Measurements from ENCODE around the gene CHMP1A.

The CHMP1A gene

DNA sequence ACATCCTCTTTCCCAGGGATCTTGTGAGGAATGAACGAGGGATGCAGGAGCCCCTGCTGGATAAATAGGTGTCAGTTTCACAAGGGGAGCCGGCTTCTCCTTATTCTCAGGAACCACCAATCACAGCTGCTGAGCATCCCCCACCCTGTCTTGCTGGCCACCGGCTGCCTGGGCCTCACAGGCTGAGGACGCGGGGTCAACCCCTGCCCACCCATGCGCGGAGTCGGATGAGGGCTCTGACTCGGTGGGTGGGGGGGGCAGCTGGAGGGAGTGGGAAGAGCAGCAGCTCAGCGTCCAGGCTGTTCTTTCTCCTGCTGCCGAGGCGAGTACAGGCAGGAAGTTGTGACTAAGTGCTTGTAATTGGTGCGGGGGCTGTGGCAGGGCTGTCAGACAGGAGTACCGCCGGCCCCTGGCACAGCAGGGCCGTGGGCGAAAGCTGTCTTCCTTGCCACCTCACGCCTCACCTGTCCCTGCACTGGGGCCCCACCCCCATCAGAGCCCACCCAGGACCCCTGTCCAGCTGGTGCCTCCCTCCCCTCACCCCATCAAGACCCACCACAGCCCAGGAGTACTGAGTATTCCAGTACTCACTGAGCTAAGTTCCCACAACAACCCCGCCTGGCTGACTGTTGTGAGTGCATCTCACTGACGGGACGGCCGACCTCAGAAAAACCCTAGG, 55.1 kb downstream of the CHMP1A start:
- peak; percentile 74 to 78 for DNase-seq

DNA sequence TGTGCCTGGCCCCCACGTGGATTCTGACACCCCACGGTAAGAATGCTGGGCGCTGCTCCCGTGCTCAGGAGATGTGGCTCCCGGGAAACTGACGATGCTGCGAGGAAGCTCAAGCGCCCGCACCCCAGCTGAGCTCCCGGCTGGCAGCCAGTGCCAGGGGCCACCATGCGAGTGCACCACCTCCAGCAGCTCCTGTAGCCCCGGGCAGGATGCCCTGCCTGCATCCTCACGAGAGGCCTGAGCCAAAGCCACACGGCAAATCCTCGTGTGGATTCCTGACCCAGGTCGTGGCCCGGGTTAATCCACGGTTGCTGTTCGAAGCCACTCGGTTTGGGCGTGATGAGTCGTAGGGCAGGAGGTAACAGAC, 55.6 kb downstream of the CHMP1A start:
- DNase-seq: no peak

DNA sequence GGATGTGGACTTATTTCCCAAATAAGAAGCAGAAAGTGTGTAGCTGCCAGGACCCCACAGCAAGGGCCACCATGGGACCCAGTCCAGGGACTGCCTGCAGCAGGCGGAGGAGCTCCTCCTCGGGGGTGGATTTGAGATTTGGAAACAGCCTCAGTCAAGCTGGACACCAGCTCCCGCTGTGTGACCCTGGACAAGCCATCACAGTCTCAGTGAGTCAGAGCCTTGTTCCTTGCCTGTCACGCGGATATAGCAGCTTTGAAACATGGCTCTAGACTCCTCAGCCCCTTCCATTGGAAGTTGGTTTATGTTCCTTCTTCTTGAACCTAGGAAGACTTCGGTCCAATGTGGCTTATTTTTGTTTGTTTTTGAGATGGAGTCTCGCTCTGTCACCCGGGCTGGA, 56.6 kb downstream of the CHMP1A start:
- no peak for DNase-seq

DNA sequence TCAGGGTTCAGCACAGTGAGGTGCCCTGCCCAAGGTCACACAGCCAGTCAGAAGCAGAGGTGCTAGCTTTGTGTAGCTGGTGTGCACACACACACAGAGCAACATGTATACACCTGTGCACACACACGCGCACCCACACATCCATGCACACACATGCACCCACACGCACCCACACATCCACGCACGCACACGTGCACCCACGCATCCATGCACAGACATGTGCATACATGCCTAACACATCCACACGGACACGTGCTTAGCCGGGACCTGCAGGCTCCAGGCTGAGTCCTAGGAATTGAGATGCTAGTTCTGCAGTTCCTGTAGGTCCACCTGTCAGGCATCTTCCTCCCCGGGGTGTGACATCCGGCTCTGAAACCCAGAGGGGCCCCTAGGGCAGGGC, 57.1 kb downstream of the CHMP1A start:
- DNase-seq: no peak

DNA sequence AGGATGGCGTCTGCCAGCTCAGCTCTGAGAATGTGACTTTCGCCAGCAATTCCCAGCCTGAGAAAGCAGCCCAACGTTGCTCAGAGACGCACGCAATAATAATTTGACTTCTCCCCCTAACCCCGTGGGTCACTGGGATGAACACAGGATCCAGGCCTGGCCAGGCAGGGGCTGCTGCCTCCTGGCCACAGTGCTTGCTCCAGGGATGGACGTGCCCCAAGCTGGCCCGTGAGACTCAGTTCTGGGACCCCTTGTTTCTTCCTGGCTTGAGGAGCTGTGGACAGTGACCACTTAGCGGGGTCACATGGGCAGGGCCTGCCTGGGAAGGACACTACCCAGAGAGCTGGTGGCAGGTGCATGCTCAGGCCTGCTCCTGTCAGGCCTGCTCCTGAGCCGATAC, 57.6 kb downstream of the CHMP1A start:
- DNase-seq: no peak

DNA sequence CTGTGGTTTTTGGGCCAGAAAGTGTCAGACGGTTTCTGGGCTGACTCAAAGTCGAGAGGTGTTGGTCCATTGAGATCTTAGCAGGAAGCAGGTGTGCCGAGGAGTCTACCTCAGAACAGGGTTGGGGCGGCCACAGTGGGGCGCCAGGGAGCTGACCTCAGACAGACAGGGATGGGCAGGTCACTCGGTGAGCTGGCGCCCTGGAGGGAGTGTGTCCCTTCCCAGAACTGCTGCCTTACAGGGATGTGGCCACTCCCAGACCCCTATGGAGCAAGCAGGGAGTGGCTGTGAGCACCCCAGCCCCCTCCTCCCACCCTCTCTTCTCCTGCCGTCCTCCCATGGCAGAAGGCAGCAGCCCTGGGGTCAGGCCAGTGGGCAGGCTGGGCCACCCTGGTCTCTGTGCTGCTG, 58.1 kb downstream of the CHMP1A start:
- peak; percentile 50 to 71 for DNase-seq

DNA sequence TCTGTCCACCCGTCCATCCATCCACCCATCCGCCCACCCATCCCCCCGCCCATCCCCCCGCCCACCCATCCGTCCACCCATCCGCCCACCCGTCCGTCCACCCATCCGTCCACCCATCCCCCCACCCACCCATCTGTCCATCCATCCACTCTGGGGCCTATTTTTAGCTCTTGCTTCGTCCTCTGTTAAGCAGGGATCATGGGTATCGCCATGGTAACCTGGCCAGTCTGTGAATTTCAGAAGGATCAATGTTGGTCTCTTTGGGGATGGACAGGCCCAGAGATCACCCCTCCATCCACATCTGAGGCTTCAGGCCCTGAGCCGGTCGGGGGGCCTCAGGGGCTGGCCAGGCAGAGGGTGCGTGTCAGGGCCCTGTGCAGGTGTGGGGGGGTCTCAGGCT, 59.3 kb downstream of the CHMP1A start:
- DNase-seq: peak; percentile 49 to 75

DNA sequence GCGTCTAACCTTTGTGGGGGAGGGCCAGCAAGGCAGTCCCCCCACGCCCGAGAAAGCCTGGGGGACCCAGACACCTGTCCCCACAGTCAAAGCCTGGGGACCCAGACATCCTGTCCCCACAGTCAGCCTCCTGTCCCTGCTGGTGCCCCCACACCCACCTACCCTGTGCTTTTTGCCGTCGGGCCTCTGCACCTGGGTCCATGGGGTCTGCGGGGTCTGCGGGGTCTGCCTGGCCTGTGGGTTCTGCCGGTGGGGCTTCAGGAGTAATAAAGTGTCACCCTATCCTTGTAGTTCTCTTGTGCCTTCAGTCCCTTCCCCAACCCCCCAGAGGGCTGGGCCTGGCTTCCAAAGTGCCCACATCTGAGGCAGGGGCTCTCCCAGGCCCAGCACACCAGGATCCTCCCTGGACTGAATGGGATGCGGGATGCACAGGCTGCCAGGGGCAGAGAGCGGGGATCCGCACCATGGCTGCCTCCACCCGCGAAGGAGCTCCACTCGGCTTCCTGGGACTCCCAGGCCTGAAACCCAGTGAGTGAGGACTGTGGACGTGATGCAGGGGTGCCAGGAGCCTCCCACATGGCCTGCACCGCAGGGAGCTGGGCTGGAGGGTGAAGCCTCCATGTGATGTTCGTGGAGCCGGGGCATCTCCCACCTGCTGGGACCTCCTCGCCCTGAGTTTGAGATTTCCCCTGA, 60.4 kb downstream of the CHMP1A start:
- DNase-seq: no peak

DNA sequence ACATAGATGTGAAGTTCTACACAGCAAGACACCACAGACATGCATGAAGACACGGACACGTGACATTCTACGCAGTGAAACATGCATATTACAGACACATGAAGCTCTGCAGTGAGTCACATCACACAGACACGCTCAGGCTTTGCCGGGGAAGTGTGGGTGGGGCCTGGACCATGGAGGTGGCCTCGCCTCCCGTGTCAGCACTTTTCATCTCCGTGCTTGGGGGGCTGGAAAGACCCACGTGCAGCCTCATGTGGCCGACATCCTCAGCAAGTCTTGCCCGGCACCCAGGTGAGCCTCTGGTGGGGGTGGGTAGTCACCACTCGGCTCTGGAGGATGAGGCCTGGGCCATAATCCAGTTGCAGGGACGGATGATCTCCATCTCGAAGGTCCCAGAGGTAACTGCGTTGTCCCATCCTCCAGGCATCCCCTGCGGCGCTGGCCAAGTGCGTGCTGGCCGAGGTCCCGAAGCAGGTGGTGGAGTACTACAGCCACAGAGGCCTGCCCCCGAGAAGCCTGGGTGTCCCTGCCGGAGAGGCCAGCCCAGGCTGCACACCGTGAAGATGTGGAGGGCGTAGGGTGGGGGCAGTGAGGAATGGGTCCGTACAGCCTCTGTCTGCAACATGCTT, 61.3 kb downstream of the CHMP1A start:
- no peak for DNase-seq

DNA sequence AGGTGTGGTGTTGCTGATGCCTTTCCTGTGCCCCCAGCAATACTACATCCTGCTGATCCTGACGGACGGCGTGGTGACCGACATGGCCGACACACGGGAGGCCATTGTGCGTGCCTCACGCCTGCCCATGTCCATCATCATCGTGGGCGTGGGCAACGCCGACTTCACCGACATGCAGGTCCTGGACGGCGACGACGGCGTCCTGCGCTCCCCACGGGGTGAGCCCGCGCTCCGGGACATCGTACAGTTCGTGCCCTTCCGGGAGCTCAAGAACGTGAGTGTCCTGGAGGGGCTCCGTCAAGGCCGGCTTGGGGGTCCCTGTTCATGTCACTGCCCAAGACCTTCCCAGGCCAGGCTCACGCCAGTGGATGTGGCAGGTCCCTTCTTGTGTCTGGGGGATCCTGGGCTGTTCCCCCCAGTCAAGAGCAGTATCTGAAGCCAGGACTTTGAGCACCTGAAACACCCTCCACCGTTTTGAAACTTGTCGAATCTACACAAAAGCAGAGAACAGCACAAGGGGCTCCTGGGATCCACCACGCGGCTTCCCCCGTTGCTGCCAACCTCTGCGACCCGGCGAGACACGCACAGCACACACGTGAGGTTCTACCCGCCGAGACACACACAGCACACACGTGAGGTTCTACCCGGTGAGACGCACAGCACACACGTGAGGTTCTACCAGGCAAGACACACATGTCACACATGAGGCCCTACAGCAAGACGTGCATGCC, 62.0 kb downstream of the CHMP1A start:
- DNase-seq: no peak

Data from NCI-H524 (cell line).